Progenitor cell of endocrine pancreas (in vitro differentiated cells): ENCODE data around the gene DNM2. TPM values are rescaled to one million over a fixed set of nuclear protein-coding genes. Genes with fewer than 3 reads are reported as not detected.
"Not testable (repeated sequence)": the region's sequence is repeated elsewhere in the genome, so short reads cannot be mapped to it uniquely, and the experiment has no call there.

Source experiments
- DNase-seq: peaks from one replicate; pipeline ENCODE4 v3.0.0; 2021; ENCODE audit warnings: low spot score; ENCODE audit not compliant: unreplicated experiment
- H3K27ac Mint-ChIP-seq: 2 replicates; pipeline ENCODE4 v1.8.0; 2021; ENCODE audit warnings: mild to moderate bottlenecking, moderate library complexity, mixed read lengths
- H3K27me3 Mint-ChIP-seq: 2 replicates; pipeline ENCODE4 v1.8.0; 2021; ENCODE audit warnings: mixed read lengths
- H3K36me3 Mint-ChIP-seq: 2 replicates; pipeline ENCODE4 v1.8.0; 2022; ENCODE audit warnings: mixed read lengths; ENCODE audit not compliant: insufficient read depth
- H3K4me1 Mint-ChIP-seq: 2 replicates; pipeline ENCODE4 v1.8.0; 2021; ENCODE audit warnings: low read depth, mixed read lengths
- H3K4me3 Mint-ChIP-seq: 2 replicates; pipeline ENCODE4 v1.8.0; 2021; ENCODE audit warnings: low read depth, mild to moderate bottlenecking, moderate library complexity, mixed read lengths
- H3K9me3 Mint-ChIP-seq: 2 replicates; pipeline ENCODE4 v1.8.0; 2021; ENCODE audit warnings: low read depth, mixed read lengths
- CTCF ChIP-seq: fragments of 200-600 bp; sonication (generic); IDR thresholded peaks from one replicate; pipeline ENCODE4 v1.5.0; 2021; ENCODE audit warnings: antibody characterized with exemption, mild to moderate bottlenecking; ENCODE audit not compliant: unreplicated experiment
- total RNA-seq: library from RNA; stranded (reverse); gene quantifications from 2 replicates; pipeline ENCODE4 v1.2.1, GENCODE V29; 2021

Gene DNM2
- total RNA-seq, 1 donor from 2014 or later = 124 TPM

GRCh38 chr19:10742476-10742875, 24.6 kb downstream of the DNM2 start:
- Mint-ChIP-seq H3K36me3 (peaks cover 13% of the 10 kb centered on the region), H3K27me3 (no peaks in the 10 kb centered on the region), H3K27ac (no peak overlapping the region), H3K4me3 (no peak overlapping the region), H3K4me1 (peaks cover 1% of the 10 kb centered on the region), H3K9me3 (peaks cover 4% of the 10 kb centered on the region)
- no peak for DNase-seq
- TF ChIP-seq CTCF = no peak

GRCh38 chr19:10744253-10744798, 26.4 kb downstream of the DNM2 start:
- H3K4me3 Mint-ChIP-seq = no peak overlapping the region
- H3K27ac Mint-ChIP-seq = no peak overlapping the region
- no peak for TF ChIP-seq CTCF

DNA sequence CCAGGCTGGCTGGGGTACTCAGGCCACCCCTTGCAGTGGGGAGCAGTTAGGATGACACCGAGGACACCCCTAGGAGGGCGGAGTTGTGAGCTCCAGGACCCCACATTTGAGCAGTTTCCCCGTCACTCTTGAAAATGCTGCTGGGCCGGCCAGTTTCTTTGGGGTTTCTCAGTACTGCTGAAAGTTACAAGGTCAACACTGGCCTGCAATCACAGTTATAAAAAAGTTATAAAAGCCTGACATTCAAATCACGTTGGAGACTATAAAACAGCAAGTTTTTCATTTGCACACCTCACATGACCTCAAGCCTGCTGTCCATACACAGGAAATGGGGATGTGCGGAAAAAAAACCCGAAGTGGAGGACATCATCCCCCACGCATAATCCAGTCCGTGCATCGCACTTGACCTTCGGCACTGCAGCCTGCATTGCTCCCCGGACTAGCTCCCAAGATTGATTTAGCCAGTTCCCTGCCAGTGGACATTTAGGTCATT, 27.0 kb downstream of the DNM2 start:
- Mint-ChIP-seq H3K4me3 (no peak overlapping the region), H3K27me3 (no peaks in the 10 kb centered on the region), H3K27ac (peak overlapping the region; percentile 49), H3K9me3 (peaks cover 3% of the 10 kb centered on the region), H3K36me3 (peaks cover 10% of the 10 kb centered on the region), H3K4me1 (peaks cover 2% of the 10 kb centered on the region)
- no peak for DNase-seq
- no peak for TF ChIP-seq CTCF

More at GRCh38 chr19:10744253-10744798, 26.4 kb downstream of the DNM2 start:
- no peak for DNase-seq
- H3K9me3 Mint-ChIP-seq = peaks cover 4% of the 10 kb centered on the region
- peaks cover 11% of the 10 kb centered on the region for H3K36me3 Mint-ChIP-seq
- no peaks in the 10 kb centered on the region for H3K27me3 Mint-ChIP-seq
- peaks cover 1% of the 10 kb centered on the region for H3K4me1 Mint-ChIP-seq

DNA sequence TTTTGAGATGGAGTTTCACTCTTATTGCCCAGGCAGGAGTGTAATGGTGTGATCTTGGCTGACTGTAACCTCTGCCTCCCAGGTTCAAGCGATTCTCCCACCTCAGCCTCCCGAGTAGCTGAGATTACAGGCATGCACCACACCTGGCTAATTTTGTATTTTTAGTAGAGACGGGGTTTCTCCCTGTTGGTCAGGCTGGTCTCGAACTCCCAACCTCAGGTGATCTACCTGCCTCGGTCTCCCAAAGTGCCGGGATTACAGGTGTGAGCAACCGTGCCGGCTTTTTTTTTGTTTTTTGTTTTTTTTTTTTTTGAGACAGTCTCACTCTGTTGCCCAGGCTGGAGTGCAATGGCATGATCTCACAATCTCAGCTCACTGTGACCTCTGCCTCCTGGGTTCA, 28.6 kb downstream of the DNM2 start:
- not testable (repeated sequence) for H3K27ac Mint-ChIP-seq, H3K36me3 Mint-ChIP-seq, DNase-seq, H3K27me3 Mint-ChIP-seq, H3K4me3 Mint-ChIP-seq, H3K9me3 Mint-ChIP-seq, H3K4me1 Mint-ChIP-seq

- no peaks in the 10 kb centered on the region for H3K36me3 Mint-ChIP-seq
- H3K27ac Mint-ChIP-seq = no peak overlapping the region
- TF ChIP-seq CTCF = no peak
- no peaks in the 10 kb centered on the region for H3K9me3 Mint-ChIP-seq
- no peaks in the 10 kb centered on the region for H3K27me3 Mint-ChIP-seq
- H3K4me1 Mint-ChIP-seq = peaks cover 7% of the 10 kb centered on the region
- no peak overlapping the region for H3K4me3 Mint-ChIP-seq
- no peak for DNase-seq
Measured at GRCh38 chr19:10747271-10747670, 29.4 kb downstream of the DNM2 start.

DNA sequence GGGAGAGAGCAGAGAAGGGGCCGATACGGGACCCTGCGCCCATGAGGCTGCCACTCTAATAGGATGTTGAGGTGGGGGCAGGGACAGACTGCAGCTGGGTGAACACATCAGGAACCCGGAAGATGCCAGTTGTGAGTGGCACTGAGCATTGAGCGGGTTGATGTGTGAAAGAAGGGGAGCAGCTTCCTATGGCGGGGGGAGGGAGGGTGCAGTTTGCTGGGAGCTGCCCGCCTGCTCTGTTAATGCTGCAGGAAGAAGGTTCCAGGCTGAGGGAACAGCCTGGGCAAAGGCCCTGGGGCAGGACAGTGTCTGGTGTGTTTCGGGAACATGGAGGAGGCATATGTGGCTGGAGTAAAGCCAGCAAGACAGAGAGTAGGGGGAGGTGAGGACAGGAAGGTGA, 29.8 kb downstream of the DNM2 start:
- Mint-ChIP-seq H3K27me3 (no peaks in the 10 kb centered on the region), H3K36me3 (no peaks in the 10 kb centered on the region), H3K4me3 (no peak overlapping the region), H3K27ac (peak overlapping the region; percentile 45), H3K9me3 (no peaks in the 10 kb centered on the region), H3K4me1 (peaks cover 7% of the 10 kb centered on the region)
- TF ChIP-seq CTCF = no peak
- no peak for DNase-seq
